HepG2 (cell line): ENCODE measurements around the gene SEMA3F. TPM values are rescaled to one million over a fixed set of nuclear protein-coding genes. Genes with fewer than 3 reads are reported as not detected.
A peak's percentile ranks its signal among the peaks of the same experiment; 100 is the strongest.

Experiments
- DR1 ChIP-seq: sonication (generic); formaldehyde crosslinking; IDR thresholded peaks from 2 replicates; pipeline ENCODE4 v1.8.0; 2021; ENCODE audit warnings: mild to moderate bottlenecking, missing genetic modification reagents, inconsistent platforms
- MAZ ChIP-seq, 2 experiments: sonication (generic) in 1 of 2; formaldehyde crosslinking in 1 of 2; IDR thresholded peaks; 2 replicates each; pipeline versions ENCODE4 v1.5.0 to v1.6.1; 2012 to 2020; ENCODE audit warnings: low read depth in 2 of 2, mild to moderate bottlenecking in 2 of 2, borderline replicate concordance in 1 of 2, improper control_type of control experiment in 1 of 2, low read length in 1 of 2, missing genetic modification reagents in 1 of 2, moderate library complexity in 1 of 2
- MTA3 ChIP-seq: sonication (generic); formaldehyde crosslinking; IDR thresholded peaks from 2 replicates; pipeline ENCODE4 v1.4.0; 2020; ENCODE audit warnings: missing genetic modification reagents
- PHF20 ChIP-seq: sonication (generic); formaldehyde crosslinking; IDR thresholded peaks from 2 replicates; pipeline ENCODE4 v1.5.0; 2020; ENCODE audit warnings: mild to moderate bottlenecking, missing genetic modification reagents
- SIX1 ChIP-seq: sonication (generic); formaldehyde crosslinking; IDR thresholded peaks from 2 replicates; pipeline ENCODE4 v1.4.0; 2020; ENCODE audit warnings: missing genetic modification reagents, borderline replicate concordance
- SSRP1 ChIP-seq: IDR thresholded peaks from 2 replicates; pipeline ENCODE4 v1.6.1; 2016; ENCODE audit warnings: control low read depth
- XBP1 ChIP-seq: sonication (generic); formaldehyde crosslinking; IDR thresholded peaks from 2 replicates; pipeline ENCODE4 v1.5.0; 2020; ENCODE audit warnings: missing genetic modification reagents
- ZMYM4 ChIP-seq: sonication (generic); formaldehyde crosslinking; IDR thresholded peaks from 2 replicates; pipeline ENCODE4 v1.8.1; 2023; ENCODE audit warnings: mild to moderate bottlenecking, missing genetic modification reagents
- ZNF20 ChIP-seq: sonication (generic); formaldehyde crosslinking; IDR thresholded peaks from 2 replicates; pipeline ENCODE4 v1.4.0; 2020; ENCODE audit warnings: mild to moderate bottlenecking, moderate library complexity, missing genetic modification reagents
- ZNF333 ChIP-seq: sonication (generic); formaldehyde crosslinking; IDR thresholded peaks from 2 replicates; pipeline ENCODE4 v1.4.0; 2020; ENCODE audit warnings: mild to moderate bottlenecking, missing genetic modification reagents, borderline replicate concordance
- ZNF441 ChIP-seq: sonication (generic); formaldehyde crosslinking; IDR thresholded peaks from 2 replicates; pipeline ENCODE4 v1.7.0; 2021; ENCODE audit warnings: missing genetic modification reagents, borderline replicate concordance
- ZNF549 ChIP-seq: sonication (generic); formaldehyde crosslinking; IDR thresholded peaks from 2 replicates; pipeline ENCODE4 v1.5.0; 2020; ENCODE audit warnings: missing genetic modification reagents
- ZNF556 ChIP-seq: sonication (generic); formaldehyde crosslinking; IDR thresholded peaks from 2 replicates; pipeline ENCODE4 v1.4.0; 2020; ENCODE audit warnings: mild to moderate bottlenecking, missing genetic modification reagents, borderline replicate concordance
- ZNF83 ChIP-seq: sonication (generic); formaldehyde crosslinking; IDR thresholded peaks from 2 replicates; pipeline ENCODE4 v1.4.0; 2020; ENCODE audit warnings: missing genetic modification reagents, mild to moderate bottlenecking, borderline replicate concordance
- ZNF883 ChIP-seq: sonication (generic); formaldehyde crosslinking; IDR thresholded peaks from 2 replicates; pipeline ENCODE4 v1.5.1; 2020; ENCODE audit warnings: mild to moderate bottlenecking, missing genetic modification reagents; ENCODE audit errors: not compliant biosample characterization
- polyA plus RNA-seq, 8 experiments: library from polyadenylated mRNA; depleted of rRNA in 3 of 8; stranded (reverse) in 7 of 8; unstranded in 1 of 8; fragments of >200 nt; fragmentation: Illumina TruSeq in 4 of 8; extraction: Trizol in 4 of 8; gene quantifications; 2 replicates each; pipeline versions ENCODE4 v1.2.1 to v1.2.3, GENCODE V29; 2011 to 2016; ENCODE audit warnings: low read depth in 4 of 8, missing spikeins in 1 of 8, mixed read lengths in 1 of 8; ENCODE audit not compliant: insufficient read depth in 1 of 8
- total RNA-seq, 5 experiments: library from RNA; depleted of rRNA; stranded (reverse); fragments of >200 nt; fragmentation: Illumina TruSeq; extraction: Trizol; gene quantifications; 2 replicates each; pipeline ENCODE4 v1.2.3, GENCODE V29; 2016; ENCODE audit warnings: low read depth in 1 of 5
- TF ChIP-seq, protein P1 (sequence below): sonication (generic); formaldehyde crosslinking; IDR thresholded peaks from 2 replicates; pipeline ENCODE4 v1.5.1; 2020; ENCODE audit warnings: mild to moderate bottlenecking, missing genetic modification reagents, borderline replicate concordance
- TF ChIP-seq, protein P2 (sequence below): sonication (generic); formaldehyde crosslinking; IDR thresholded peaks from 2 replicates; pipeline ENCODE4 v1.8.1; 2023; ENCODE audit warnings: mild to moderate bottlenecking, missing genetic modification reagents
- TF ChIP-seq, protein P3 (sequence below): sonication (generic); formaldehyde crosslinking; IDR thresholded peaks from 2 replicates; pipeline ENCODE4 v1.4.0; 2020; ENCODE audit warnings: missing genetic modification reagents, borderline replicate concordance
- TF ChIP-seq, protein P4 (sequence below): sonication (generic); formaldehyde crosslinking; IDR thresholded peaks from 2 replicates; pipeline ENCODE4 v1.4.0; 2020; ENCODE audit warnings: low read depth, missing genetic modification reagents

SEMA3F gene
- total and polyA plus RNA-seq, 2 of the 13 experiments (the other 11 are each of a cell fraction or from before 2014, with no cell fraction given): 7.6 to 17.2 TPM

DNA sequence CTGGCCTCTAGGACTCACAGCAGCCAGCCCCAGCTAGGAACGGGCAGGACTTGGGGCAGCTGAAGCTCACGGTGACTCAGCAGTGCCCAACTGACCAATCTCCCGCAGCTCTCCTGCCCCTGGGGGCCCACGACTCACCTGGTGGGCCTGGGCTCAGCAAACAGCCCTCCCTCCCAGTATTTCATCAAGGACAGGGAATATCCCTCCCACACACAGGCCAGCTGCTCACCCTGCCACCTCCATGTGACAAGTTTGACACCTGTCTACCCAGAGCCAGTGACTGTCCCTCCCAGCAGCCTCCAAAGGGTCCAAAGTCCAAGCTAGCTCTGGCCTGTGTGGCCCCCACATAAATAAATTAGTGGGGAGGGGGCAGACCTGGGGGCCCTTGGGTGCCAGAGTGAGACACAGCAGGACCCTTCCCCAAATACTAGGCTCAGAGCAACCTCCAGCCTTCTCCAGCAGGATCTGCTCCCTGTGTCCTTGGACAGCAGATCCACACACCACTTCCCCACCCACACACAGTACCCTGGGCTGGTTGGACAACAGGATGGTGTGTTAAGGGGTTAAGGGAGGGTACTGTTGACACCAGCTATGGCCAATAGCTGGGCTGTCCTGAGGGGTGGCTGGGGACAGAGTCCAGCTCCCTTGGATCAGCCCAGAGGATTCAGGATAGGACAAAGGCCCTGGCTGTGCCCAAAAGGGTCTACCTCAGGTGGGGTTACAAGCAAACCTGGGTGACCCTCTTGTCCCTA lies 40.6 kb downstream of the SEMA3F start (continued):
- TF ChIP-seq, protein P1, sequence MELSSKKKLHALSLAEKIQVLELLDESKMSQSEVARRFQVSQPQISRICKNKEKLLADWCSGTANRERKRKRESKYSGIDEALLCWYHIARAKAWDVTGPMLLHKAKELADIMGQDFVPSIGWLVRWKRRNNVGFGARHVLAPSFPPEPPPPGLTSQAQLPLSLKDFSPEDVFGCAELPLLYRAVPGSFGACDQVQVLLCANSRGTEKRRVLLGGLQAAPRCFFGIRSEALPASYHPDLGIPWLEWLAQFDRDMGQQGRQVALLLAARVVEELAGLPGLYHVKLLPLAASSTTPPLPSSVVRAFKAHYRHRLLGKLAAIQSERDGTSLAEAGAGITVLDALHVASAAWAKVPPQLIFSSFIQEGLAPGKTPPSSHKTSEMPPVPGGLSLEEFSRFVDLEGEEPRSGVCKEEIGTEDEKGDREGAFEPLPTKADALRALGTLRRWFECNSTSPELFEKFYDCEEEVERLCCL (CRISPR knock-in tag): 0 out of 2 replicates have a peak, but pooled peaks have one; percentile 74
- TF ChIP-seq PHF20 (CRISPR knock-in tag) (peak; percentile 46; the same call in 1 of the 2 replicates), ZNF83 (CRISPR knock-in tag) (peak; percentile 62; the same call in 1 of the 2 replicates), ZNF883 (CRISPR knock-in tag) (peak; percentile 75), ZMYM4 (peak; percentile 35; the same call in 1 of the 2 replicates), XBP1 (CRISPR knock-in tag) (no peak), DR1 (peak; percentile 41; the same call in 1 of the 2 replicates), ZNF556 (no peak; the same call in 1 of the 2 replicates), ZNF333 (CRISPR knock-in tag) (0 out of 2 replicates have a peak, but pooled peaks have one; percentile 40), ZNF20 (CRISPR knock-in tag) (no peak), SIX1 (CRISPR knock-in tag) (no peak), ZNF549 (CRISPR knock-in tag) (no peak), MTA3 (CRISPR knock-in tag) (no peak), MAZ (IDR thresholded peaks at IDR 0.05; ENCODE audit: borderline replicate concordance, low read depth, low read length) (peak; percentile 61; the same call in 1 of the 2 replicates), MAZ (CRISPR knock-in tag; IDR thresholded peaks at IDR 0.05; ENCODE audit: low read depth) (no peak; the same call in none of the 2 replicates), ZNF441 (CRISPR knock-in tag) (peak; percentile 85), SSRP1 (CRISPR knock-in tag) (no peak)
- TF ChIP-seq, protein P2, sequence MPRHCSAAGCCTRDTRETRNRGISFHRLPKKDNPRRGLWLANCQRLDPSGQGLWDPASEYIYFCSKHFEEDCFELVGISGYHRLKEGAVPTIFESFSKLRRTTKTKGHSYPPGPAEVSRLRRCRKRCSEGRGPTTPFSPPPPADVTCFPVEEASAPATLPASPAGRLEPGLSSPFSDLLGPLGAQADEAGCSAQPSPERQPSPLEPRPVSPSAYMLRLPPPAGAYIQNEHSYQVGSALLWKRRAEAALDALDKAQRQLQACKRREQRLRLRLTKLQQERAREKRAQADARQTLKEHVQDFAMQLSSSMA (CRISPR knock-in tag): peak; percentile 74; the same call in 1 of the 2 replicates
- TF ChIP-seq, protein P3, sequence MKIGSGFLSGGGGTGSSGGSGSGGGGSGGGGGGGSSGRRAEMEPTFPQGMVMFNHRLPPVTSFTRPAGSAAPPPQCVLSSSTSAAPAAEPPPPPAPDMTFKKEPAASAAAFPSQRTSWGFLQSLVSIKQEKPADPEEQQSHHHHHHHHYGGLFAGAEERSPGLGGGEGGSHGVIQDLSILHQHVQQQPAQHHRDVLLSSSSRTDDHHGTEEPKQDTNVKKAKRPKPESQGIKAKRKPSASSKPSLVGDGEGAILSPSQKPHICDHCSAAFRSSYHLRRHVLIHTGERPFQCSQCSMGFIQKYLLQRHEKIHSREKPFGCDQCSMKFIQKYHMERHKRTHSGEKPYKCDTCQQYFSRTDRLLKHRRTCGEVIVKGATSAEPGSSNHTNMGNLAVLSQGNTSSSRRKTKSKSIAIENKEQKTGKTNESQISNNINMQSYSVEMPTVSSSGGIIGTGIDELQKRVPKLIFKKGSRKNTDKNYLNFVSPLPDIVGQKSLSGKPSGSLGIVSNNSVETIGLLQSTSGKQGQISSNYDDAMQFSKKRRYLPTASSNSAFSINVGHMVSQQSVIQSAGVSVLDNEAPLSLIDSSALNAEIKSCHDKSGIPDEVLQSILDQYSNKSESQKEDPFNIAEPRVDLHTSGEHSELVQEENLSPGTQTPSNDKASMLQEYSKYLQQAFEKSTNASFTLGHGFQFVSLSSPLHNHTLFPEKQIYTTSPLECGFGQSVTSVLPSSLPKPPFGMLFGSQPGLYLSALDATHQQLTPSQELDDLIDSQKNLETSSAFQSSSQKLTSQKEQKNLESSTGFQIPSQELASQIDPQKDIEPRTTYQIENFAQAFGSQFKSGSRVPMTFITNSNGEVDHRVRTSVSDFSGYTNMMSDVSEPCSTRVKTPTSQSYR (CRISPR knock-in tag): peak; percentile 46; the same call in 1 of the 2 replicates
- TF ChIP-seq, protein P4, sequence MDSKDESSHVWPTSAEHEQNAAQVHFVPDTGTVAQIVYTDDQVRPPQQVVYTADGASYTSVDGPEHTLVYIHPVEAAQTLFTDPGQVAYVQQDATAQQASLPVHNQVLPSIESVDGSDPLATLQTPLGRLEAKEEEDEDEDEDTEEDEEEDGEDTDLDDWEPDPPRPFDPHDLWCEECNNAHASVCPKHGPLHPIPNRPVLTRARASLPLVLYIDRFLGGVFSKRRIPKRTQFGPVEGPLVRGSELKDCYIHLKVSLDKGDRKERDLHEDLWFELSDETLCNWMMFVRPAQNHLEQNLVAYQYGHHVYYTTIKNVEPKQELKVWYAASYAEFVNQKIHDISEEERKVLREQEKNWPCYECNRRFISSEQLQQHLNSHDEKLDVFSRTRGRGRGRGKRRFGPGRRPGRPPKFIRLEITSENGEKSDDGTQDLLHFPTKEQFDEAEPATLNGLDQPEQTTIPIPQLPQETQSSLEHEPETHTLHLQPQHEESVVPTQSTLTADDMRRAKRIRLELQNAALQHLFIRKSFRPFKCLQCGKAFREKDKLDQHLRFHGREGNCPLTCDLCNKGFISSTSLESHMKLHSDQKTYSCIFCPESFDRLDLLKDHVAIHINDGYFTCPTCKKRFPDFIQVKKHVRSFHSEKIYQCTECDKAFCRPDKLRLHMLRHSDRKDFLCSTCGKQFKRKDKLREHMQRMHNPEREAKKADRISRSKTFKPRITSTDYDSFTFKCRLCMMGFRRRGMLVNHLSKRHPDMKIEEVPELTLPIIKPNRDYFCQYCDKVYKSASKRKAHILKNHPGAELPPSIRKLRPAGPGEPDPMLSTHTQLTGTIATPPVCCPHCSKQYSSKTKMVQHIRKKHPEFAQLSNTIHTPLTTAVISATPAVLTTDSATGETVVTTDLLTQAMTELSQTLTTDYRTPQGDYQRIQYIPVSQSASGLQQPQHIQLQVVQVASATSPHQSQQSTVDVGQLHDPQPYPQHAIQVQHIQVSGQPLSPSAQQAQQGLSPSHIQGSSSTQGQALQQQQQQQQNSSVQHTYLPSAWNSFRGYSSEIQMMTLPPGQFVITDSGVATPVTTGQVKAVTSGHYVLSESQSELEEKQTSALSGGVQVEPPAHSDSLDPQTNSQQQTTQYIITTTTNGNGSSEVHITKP: peak; percentile 63; the same call in 1 of the 2 replicates
